IPS DF 6.9 (cell line): ENCODE measurements around the gene LRRC32.

ENCODE experiments used
- DNase-seq: peaks from one replicate; pipeline ENCODE4 v3.0.0-alpha.2; 2013; ENCODE audit warnings: low read depth, low spot score
- H3K27ac ChIP-seq: one replicate; pipeline ENCODE4 v1.5.1; 2013; ENCODE audit warnings: low read length, control low read depth
- H3K27me3 ChIP-seq: 2 replicates; pipeline ENCODE4 v1.6.1; 2013; ENCODE audit warnings: mild to moderate bottlenecking, low read length; ENCODE audit not compliant: control insufficient read depth, insufficient read depth
- H3K36me3 ChIP-seq: 2 replicates; pipeline ENCODE4 v1.6.1; 2013; ENCODE audit warnings: low read length; ENCODE audit not compliant: control insufficient read depth, insufficient read depth
- H3K4me1 ChIP-seq: 2 replicates; pipeline ENCODE4 v1.6.1; 2013; ENCODE audit warnings: low read length; ENCODE audit not compliant: control insufficient read depth, insufficient read depth
- H3K4me3 ChIP-seq: 2 replicates; pipeline ENCODE4 v1.5.1; 2013; ENCODE audit warnings: mild to moderate bottlenecking, low read length
- H3K9me3 ChIP-seq: 2 replicates; pipeline ENCODE4 v1.6.1; 2013; ENCODE audit warnings: low read length, inconsistent platforms; ENCODE audit not compliant: control insufficient read depth, insufficient read depth
- WGBS: extraction: QIAGEN DNeasy Blood & Tissue Kit; methylation state at CpG from one replicate; pipeline ENCODE4 v1.1.7; 2013; ENCODE audit warnings: mixed read lengths, missing lambda C conversion rate; ENCODE audit not compliant: insufficient read length, insufficient coverage; 5-methylcytosine and 5-hydroxymethylcytosine counted together

The LRRC32 gene

GRCh38 chr11:76637491-76638269 is 32.9 kb downstream of the LRRC32 start:
- H3K4me1 ChIP-seq, result no peaks in the 10 kb centered on the region
- no CpG with 5 or more reads among the region's 14 CpGs for WGBS

GRCh38 chr11:76636826-76637460 is 33.6 kb downstream of the LRRC32 start:
- no peaks in the 10 kb centered on the region for H3K4me1 ChIP-seq
- no CpG with 5 or more reads among the region's 6 CpGs for WGBS
- DNase-seq, result no peak
- H3K4me3 ChIP-seq, result no peak overlapping the region
- H3K9me3 ChIP-seq, result no peaks in the 10 kb centered on the region
- H3K27ac ChIP-seq, result no peak overlapping the region
- no peaks in the 10 kb centered on the region for H3K27me3 ChIP-seq
- H3K36me3 ChIP-seq, result no peaks in the 10 kb centered on the region

More at GRCh38 chr11:76637491-76638269, 32.9 kb downstream of the LRRC32 start:
- no peak overlapping the region for H3K27ac ChIP-seq
- no peaks in the 10 kb centered on the region for H3K9me3 ChIP-seq
- no peak for DNase-seq
- no peaks in the 10 kb centered on the region for H3K36me3 ChIP-seq
- H3K4me3 ChIP-seq, result no peak overlapping the region
- H3K27me3 ChIP-seq, result no peaks in the 10 kb centered on the region

GRCh38 chr11:76635991-76636738 is 34.4 kb downstream of the LRRC32 start:
- H3K27ac ChIP-seq, result no peak overlapping the region
- no CpG with 5 or more reads among the region's 7 CpGs for WGBS
- H3K9me3 ChIP-seq, result no peaks in the 10 kb centered on the region
- H3K36me3 ChIP-seq, result no peaks in the 10 kb centered on the region
- no peaks in the 10 kb centered on the region for H3K4me1 ChIP-seq
- H3K27me3 ChIP-seq, result no peaks in the 10 kb centered on the region
- no peak overlapping the region for H3K4me3 ChIP-seq
- DNase-seq, result no peak

GRCh38 chr11:76634886-76635285 is 35.7 kb downstream of the LRRC32 start:
- WGBS, result no CpG with 5 or more reads among the region's 4 CpGs
- Histone ChIP-seq H3K27ac (no peak overlapping the region), H3K36me3 (no peaks in the 10 kb centered on the region), H3K4me1 (no peaks in the 10 kb centered on the region), H3K4me3 (no peak overlapping the region), H3K27me3 (no peaks in the 10 kb centered on the region), H3K9me3 (no peaks in the 10 kb centered on the region)
- DNase-seq, result no peak

- Histone ChIP-seq H3K36me3 (no peaks in the 10 kb centered on the region), H3K4me3 (no peak overlapping the region), H3K4me1 (no peaks in the 10 kb centered on the region), H3K27me3 (no peaks in the 10 kb centered on the region), H3K9me3 (no peaks in the 10 kb centered on the region), H3K27ac (no peak overlapping the region)
- DNase-seq, result no peak
- no CpG with 5 or more reads among the region's 2 CpGs for WGBS
Observed at GRCh38 chr11:76632492-76632891, 38.1 kb downstream of the LRRC32 start.

- Histone ChIP-seq H3K4me3 (no peak overlapping the region), H3K9me3 (no peaks in the 10 kb centered on the region), H3K27ac (no peak overlapping the region), H3K36me3 (no peaks in the 10 kb centered on the region), H3K27me3 (no peaks in the 10 kb centered on the region), H3K4me1 (no peaks in the 10 kb centered on the region)
- DNase-seq, result no peak
- no CpG with 5 or more reads among the region's 3 CpGs for WGBS
Observed at GRCh38 chr11:76631566-76632308, 38.8 kb downstream of the LRRC32 start.

- no peaks in the 10 kb centered on the region for H3K4me1 ChIP-seq
- no peaks in the 10 kb centered on the region for H3K27me3 ChIP-seq
- no peak overlapping the region for H3K4me3 ChIP-seq
- no peak for DNase-seq
- 100% methylated on average over 1 of the region's 6 CpGs for WGBS
- H3K27ac ChIP-seq, result no peak overlapping the region
- no peaks in the 10 kb centered on the region for H3K36me3 ChIP-seq
- no peaks in the 10 kb centered on the region for H3K9me3 ChIP-seq
Observed at GRCh38 chr11:76630600-76631281, 39.8 kb downstream of the LRRC32 start.

- Histone ChIP-seq H3K9me3 (no peaks in the 10 kb centered on the region), H3K27me3 (no peaks in the 10 kb centered on the region), H3K27ac (no peak overlapping the region), H3K36me3 (no peaks in the 10 kb centered on the region), H3K4me3 (no peak overlapping the region), H3K4me1 (no peaks in the 10 kb centered on the region)
- no CpG with 5 or more reads among the region's 11 CpGs for WGBS
- DNase-seq, result no peak
Observed at GRCh38 chr11:76629853-76630599, 40.5 kb downstream of the LRRC32 start.

GRCh38 chr11:76629116-76629852 is 41.3 kb downstream of the LRRC32 start:
- Histone ChIP-seq H3K27me3 (no peaks in the 10 kb centered on the region), H3K9me3 (no peaks in the 10 kb centered on the region), H3K27ac (no peak overlapping the region), H3K36me3 (no peaks in the 10 kb centered on the region), H3K4me1 (no peaks in the 10 kb centered on the region), H3K4me3 (no peak overlapping the region)
- DNase-seq, result no peak
- no CpG with 5 or more reads among the region's 10 CpGs for WGBS
